HG03432 (cell line): Measurements from ENCODE around the gene MC2R.
A peak's percentile ranks its signal among the peaks of the same experiment; 100 is the strongest.
"Not testable (repeated sequence)": the region's sequence is repeated elsewhere in the genome, so short reads cannot be mapped to it uniquely, and the experiment has no call there.

Experiments used
- ATAC-seq: cut with Tn5 transposase; IDR thresholded peaks from one replicate; pipeline ENCODE4 v1.9.1; 2021; ENCODE audit warnings: mild to moderate bottlenecking, moderate library complexity; ENCODE audit not compliant: unreplicated experiment

The MC2R gene

GRCh38 chr18:13894531-13894930, 20.8 kb downstream of the MC2R start:
- no peak for ATAC-seq

DNA sequence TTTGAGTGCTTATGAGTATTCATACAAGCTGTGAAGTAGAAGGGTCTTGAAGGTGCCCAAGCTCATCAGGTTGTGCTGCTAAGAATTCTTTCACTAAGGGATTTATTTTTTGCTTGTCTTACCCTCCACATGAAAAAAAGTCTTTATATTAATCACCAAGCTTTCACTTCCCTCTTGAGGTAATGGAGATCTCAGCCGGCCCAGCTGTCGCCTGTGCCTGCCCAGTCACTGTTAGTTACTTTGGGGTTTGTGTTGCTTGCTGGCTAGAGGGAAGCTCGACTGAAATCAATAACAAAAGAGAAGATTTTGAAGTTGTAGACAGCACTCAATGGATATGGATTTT, 21.9 kb downstream of the MC2R start:
- ATAC-seq = peak; percentile 98

GRCh38 chr18:13892098-13892497, 23.2 kb downstream of the MC2R start:
- no peak for ATAC-seq

- ATAC-seq = no peak
Measured at GRCh38 chr18:13890761-13891361, 24.5 kb downstream of the MC2R start.

DNA sequence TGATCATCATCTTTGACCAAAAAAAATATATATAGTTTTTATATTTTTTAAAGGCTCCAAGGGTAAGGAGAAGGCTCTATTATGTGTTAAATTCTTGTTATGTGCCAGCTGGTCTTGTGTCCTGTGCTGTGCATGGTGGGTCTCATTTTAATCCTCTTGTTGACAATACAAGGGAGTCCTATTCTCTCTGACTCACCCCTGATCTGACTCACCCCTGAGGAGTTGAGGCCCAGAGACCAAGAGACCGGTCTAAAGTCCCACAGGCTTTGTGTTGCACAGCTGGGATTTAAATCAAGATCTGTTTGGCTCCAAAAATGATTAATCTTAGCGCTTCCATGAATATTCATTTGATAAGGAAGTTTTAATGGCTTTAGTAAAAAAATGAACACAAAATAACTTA, 25.7 kb downstream of the MC2R start:
- ATAC-seq = no peak

DNA sequence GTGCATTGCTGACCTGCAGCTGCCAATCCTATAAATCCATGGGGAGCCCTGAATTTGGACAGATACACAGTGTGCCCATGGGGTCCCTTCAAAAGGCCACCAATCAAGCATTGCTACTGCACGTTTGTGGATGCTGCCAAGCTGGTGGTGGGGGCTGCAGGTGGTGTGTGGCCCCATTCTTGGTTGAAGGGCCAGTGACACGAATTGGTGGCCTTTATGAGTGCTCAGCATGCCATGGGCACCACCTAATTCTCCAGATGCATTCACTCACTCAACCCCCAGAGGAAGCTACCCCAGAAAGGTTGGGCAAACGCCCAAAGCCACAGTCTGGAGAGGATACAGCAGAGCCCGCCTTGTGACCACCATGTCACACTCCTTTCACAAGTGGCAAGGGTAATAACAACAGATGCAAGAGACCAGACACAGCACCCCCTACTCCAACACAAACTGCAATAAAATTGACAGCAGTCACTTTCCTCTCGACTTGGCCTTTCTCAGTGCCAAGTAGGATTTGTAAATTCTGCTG, 27.1 kb downstream of the MC2R start:
- ATAC-seq = no peak

GRCh38 chr18:13885009-13885408, 30.3 kb downstream of the MC2R start:
- no peak for ATAC-seq

GRCh38 chr18:13879937-13880336, 35.4 kb downstream of the MC2R start:
- no peak for ATAC-seq

DNA sequence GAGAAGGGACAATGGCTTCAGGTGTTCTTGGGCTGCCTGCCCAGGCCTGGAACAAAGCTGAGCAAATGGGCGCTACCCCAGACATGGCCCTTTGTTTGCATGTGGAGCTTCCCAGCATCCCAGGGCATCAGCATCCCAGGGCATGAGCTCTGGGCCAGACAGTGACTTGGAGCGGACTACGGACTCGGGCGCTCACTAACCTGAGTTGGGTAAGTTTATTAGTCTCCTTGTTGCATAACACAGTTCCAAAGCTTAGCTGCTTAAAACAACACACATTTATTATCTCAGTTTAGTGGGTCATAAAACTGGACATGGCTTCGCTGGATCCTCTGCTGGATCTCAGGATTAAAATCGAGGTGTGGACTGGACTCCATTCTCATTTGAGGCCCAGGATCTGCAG, 35.8 kb downstream of the MC2R start:
- ATAC-seq = no peak

GRCh38 chr18:13878857-13879256, 36.5 kb downstream of the MC2R start:
- ATAC-seq = no peak

GRCh38 chr18:13877157-13877556, 38.2 kb downstream of the MC2R start:
- no peak for ATAC-seq

DNA sequence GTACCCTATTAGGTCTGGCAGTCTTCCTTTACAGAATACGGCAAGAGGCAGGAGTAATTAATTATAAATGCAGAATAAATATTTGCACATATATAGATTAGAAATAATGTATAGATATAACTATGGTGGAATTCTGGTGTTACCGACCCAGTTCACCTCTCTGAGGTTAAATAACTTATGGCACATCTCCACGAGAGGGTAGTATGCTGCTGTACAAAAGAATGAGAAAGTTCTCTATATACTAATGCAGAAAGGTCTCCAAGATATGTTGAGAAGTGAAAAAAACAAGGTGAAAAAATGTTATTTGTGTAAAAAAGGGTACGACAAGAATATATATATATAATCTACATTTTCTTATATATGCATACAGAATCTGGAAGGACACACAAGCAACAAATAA, 40.8 kb downstream of the MC2R start:
- no peak for ATAC-seq

DNA sequence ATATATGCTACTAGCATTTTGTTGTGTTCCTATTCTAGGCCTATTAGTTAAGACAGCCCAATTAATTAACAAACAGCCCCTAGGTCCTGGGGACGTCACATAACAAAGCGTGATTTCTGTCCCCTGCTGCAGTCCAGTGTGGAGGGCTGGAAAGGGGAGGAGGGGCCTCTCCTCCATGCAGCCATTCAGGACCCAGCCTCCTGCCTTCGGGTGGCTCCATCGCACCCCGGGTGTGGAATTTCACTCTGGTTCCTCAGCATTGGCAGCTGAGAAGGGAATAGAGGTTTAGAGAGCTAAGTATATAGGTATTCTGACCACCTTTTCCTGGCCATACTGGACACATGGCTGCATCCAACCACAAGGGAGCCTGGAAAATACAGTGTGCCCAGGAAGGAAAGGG, 42.4 kb downstream of the MC2R start:
- no peak for ATAC-seq

- no peak for ATAC-seq
Measured at GRCh38 chr18:13872373-13872772, 43.0 kb downstream of the MC2R start.

- ATAC-seq = no peak
Measured at GRCh38 chr18:13871701-13872100, 43.6 kb downstream of the MC2R start.

DNA sequence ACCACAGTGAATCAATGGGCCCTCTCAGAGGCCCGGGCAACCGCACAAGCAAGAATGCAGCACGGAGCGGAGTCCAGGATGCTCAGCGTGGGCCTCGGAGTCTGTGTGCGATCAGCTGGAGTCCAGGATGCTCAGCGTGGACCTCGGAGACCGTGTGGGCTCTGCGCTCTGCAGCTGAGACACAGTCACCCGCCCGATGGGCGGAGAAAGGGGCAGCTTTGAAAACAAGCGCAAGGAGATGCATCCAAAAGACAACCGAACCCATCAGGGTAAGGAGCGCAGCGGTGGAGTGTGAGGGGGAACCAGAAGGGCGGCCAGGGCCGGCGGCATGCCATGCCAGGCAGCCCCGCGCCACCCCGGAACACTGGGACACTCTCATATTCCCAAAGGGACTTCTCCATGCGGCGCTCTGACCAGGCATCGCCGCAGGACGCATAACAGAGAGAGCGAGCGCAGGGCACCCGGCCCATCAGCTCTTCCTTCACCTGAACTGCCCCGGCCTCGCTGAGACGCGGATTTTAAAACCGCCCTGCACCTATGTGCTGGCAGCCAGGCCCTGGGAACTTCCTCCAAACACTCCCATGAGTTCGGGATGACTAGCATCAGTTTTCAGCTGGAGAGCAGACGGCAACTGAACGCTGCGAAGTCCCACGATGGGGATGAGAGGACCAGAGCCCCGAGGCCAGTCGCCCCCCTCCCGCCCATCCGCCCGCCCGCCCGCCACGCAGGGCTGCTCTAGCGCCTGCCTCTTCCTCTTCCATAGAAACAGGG, 46.6 kb downstream of the MC2R start:
- ATAC-seq = no peak

- not testable (repeated sequence) for ATAC-seq
Measured at GRCh38 chr18:13862898-13863297, 52.4 kb downstream of the MC2R start.

GRCh38 chr18:13849791-13850190, 65.5 kb downstream of the MC2R start:
- no peak for ATAC-seq

DNA sequence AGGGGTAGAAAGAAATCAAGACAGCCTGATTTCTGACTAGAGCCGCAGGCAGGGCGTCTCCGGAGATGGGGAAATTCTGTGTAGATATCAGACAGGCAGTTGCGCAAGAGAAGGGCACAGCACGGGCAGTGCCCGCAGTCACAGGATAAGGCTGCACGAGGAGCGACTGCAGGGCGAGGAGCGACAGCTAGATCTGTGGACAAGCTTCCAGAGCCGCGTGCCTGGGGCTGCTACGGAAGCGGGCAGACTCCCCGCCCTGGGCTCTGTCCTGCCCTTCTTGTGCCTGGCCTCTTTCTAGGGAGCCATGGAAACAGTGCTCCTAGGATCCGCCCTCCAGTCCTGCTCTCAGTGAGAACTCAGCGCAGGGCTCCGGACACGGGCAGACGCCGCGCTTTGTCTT, 78.8 kb downstream of the MC2R start:
- no peak for ATAC-seq

DNA sequence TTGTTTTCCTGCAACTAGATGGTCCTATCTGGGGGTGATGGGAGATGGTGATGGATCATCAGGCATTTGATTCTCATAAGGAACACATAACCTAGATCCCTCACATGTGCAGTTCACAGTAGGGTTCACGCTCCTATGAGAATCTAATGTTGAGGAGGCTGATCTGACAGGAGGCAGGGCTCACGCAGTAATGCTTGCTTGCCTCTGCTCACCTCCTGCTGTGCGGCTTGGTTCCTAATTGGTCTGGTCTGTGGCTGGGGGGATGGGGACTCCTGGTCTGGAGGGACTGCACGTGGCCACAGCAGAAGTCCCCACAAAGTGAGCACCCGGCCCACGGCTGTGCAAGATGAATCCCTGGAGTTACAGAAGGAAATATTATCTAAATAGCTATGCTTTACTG, 80.1 kb downstream of the MC2R start:
- ATAC-seq = no peak

- ATAC-seq = no peak
Measured at GRCh38 chr18:13834496-13835015, 80.8 kb downstream of the MC2R start.
